KMS-11 (cell line): ENCODE measurements around the gene PITHD1.

Source experiments
- H2AFZ ChIP-seq: fragments of 200-600 bp; sonication (generic); 2 replicates; pipeline ENCODE4 v1.6.1; 2016; ENCODE audit warnings: antibody characterized with exemption, mixed run types, low read depth
- H3K27ac ChIP-seq: fragments of 200-600 bp; sonication (generic); 2 replicates; pipeline ENCODE4 v1.6.1; 2016; ENCODE audit warnings: mild to moderate bottlenecking, mixed run types
- H3K27me3 ChIP-seq: fragments of 200-600 bp; sonication (generic); 2 replicates; pipeline ENCODE4 v1.6.1; 2017; ENCODE audit warnings: mild to moderate bottlenecking, low read depth, mixed run types, moderate library complexity; ENCODE audit not compliant: insufficient read depth
- H3K36me3 ChIP-seq: fragments of 200-600 bp; sonication (generic); 2 replicates; pipeline ENCODE4 v1.6.1; 2017; ENCODE audit warnings: mild to moderate bottlenecking, mixed run types; ENCODE audit not compliant: insufficient read depth
- H3K4me1 ChIP-seq: fragments of 200-600 bp; sonication (generic); 2 replicates; pipeline ENCODE4 v1.6.1; 2016; ENCODE audit warnings: mild to moderate bottlenecking, low read depth, mixed run types; ENCODE audit not compliant: poor library complexity, severe bottlenecking
- H3K4me2 ChIP-seq: fragments of 200-600 bp; sonication (generic); 2 replicates; pipeline ENCODE4 v1.7.0; 2016; ENCODE audit warnings: mild to moderate bottlenecking, mixed run types
- H3K4me3 ChIP-seq: fragments of 200-600 bp; sonication (generic); IDR thresholded peaks from 2 replicates; pipeline ENCODE4 v1.6.1; 2017; ENCODE audit warnings: low read depth, low read length, mixed read lengths; ENCODE audit not compliant: insufficient read depth
- H3K79me2 ChIP-seq: fragments of 200-600 bp; sonication (generic); 2 replicates; pipeline ENCODE4 v1.6.1; 2016; ENCODE audit warnings: low read depth, mixed run types; ENCODE audit not compliant: insufficient read depth
- H3K9ac ChIP-seq: fragments of 200-600 bp; sonication (generic); 2 replicates; pipeline ENCODE4 v1.6.1; 2016; ENCODE audit warnings: mild to moderate bottlenecking, mixed run types
- H4K20me1 ChIP-seq: fragments of 200-600 bp; sonication (generic); 2 replicates; pipeline ENCODE4 v1.6.1; 2016; ENCODE audit warnings: mild to moderate bottlenecking, mixed run types; ENCODE audit not compliant: insufficient read depth
- TF ChIP-seq, protein P1 (sequence below): fragments of 200-600 bp; sonication (generic); conservative IDR thresholded peaks from 2 replicates; pipeline ENCODE4 v1.6.1; 2017; ENCODE audit warnings: low read depth, mild to moderate bottlenecking, antibody characterized with exemption, low read length, moderate library complexity, mixed read lengths

The PITHD1 gene

DNA sequence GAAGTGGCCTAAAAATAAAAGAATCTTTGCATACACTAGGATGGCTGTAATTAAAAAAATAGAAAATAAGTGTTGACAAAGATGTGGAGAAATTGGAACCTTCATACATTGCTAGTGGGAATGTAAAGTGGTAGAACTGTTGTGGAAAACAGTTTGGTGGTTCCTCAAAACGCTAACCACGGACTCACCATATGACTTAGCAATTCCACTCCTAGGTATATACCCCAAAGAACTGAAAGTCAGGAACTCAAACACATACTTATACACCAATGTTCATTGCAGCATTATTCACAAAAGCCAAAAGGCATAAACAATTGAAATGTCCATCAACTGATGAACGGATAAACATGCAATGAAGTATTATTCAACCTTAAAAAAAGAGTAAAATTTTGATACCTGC is 57.8 kb downstream of the PITHD1 start:
- Histone ChIP-seq H3K4me2 (no peak overlapping the region), H3K4me3 (no peak overlapping the region), H3K27me3 (no peaks in the 10 kb centered on the region; the same call in 1 of the 2 replicates), H3K9ac (no peak overlapping the region), H4K20me1 (no peaks in the 10 kb centered on the region), H3K27ac (no peak overlapping the region), H3K79me2 (no peaks in the 10 kb centered on the region), H3K36me3 (no peaks in the 10 kb centered on the region), H3K4me1 (peaks cover 4% of the 10 kb centered on the region), H2AFZ (no peak overlapping the region)
- TF ChIP-seq, protein P1, sequence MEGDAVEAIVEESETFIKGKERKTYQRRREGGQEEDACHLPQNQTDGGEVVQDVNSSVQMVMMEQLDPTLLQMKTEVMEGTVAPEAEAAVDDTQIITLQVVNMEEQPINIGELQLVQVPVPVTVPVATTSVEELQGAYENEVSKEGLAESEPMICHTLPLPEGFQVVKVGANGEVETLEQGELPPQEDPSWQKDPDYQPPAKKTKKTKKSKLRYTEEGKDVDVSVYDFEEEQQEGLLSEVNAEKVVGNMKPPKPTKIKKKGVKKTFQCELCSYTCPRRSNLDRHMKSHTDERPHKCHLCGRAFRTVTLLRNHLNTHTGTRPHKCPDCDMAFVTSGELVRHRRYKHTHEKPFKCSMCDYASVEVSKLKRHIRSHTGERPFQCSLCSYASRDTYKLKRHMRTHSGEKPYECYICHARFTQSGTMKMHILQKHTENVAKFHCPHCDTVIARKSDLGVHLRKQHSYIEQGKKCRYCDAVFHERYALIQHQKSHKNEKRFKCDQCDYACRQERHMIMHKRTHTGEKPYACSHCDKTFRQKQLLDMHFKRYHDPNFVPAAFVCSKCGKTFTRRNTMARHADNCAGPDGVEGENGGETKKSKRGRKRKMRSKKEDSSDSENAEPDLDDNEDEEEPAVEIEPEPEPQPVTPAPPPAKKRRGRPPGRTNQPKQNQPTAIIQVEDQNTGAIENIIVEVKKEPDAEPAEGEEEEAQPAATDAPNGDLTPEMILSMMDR = no peak
